Body of pancreas (tissue), 4 donors: ENCODE measurements around the gene SEMA6D. TPM values are rescaled to one million over a fixed set of nuclear protein-coding genes. Genes with fewer than 3 reads are reported as not detected.
A peak's percentile ranks its signal among the peaks of the same experiment; 100 is the strongest.

Source experiments
- ATAC-seq: fragments of 150-250 bp; one replicate; pipeline ENCODE4 v1.9.1; 2016
- DNase-seq, 4 donors: peaks; one replicate each; pipeline ENCODE4 v3.0.0-alpha.2; 2019
- H3K27ac ChIP-seq, 4 donors: fragments of 200-600 bp; sonication (generic); 1 replicate in 3 of 4; 2 replicates in 1 of 4; pipeline versions ENCODE4 v1.5.1 to v1.6.1; 2016 to 2019; ENCODE audit warnings: mild to moderate bottlenecking in 1 of 4, mixed read lengths in 1 of 4, moderate library complexity in 1 of 4
- H3K27me3 ChIP-seq, 2 donors: fragments of 200-600 bp; sonication (generic); one replicate each; pipeline ENCODE4 v1.6.0; 2016; ENCODE audit warnings: mild to moderate bottlenecking in 1 of 2
- H3K36me3 ChIP-seq, 2 donors: fragments of 200-600 bp; sonication (generic); replicated peaks in 1 of 2; 2 replicates each; pipeline ENCODE4 v1.5.1; 2016; ENCODE audit warnings: low read depth in 2 of 2; ENCODE audit not compliant: insufficient read depth in 1 of 2
- H3K4me1 ChIP-seq: fragments of 200-600 bp; sonication (generic); one replicate; pipeline ENCODE4 v1.6.0; 2016
- H3K4me3 ChIP-seq, 2 donors: fragments of 200-600 bp; sonication (generic); 1 replicate in 1 of 2; 2 replicates in 1 of 2; pipeline ENCODE4 v1.5.1; 2016 to 2019
- H3K9me3 ChIP-seq, 3 donors: fragments of 200-600 bp; sonication (generic); 1 replicate in 2 of 3; 2 replicates in 1 of 3; pipeline ENCODE4 v1.5.1; 2016
- POLR2A ChIP-seq, 3 donors: fragments of 450-650 bp; IDR thresholded peaks; one replicate each; pipeline ENCODE4 v1.6.1; 2016; ENCODE audit warnings: antibody characterized with exemption in 3 of 3, mild to moderate bottlenecking in 2 of 3
- WGBS, 2 donors: methylation state at CpG; one replicate each; pipeline ENCODE4 v1.1.5; 2017; 5-methylcytosine and 5-hydroxymethylcytosine counted together
- intact Hi-C: fragments of 100-400 bp; cut with DNase I; formaldehyde crosslinking; loops from one replicate; pipeline ENCODE4 v1.15.1; 2023
- total RNA-seq, 2 donors: library from RNA; depleted of rRNA; stranded (reverse); fragments of >200 nt; gene quantifications; one replicate each; pipeline ENCODE4 v1.1.0, GENCODE V29; 2016
- TF ChIP-seq, protein P1 (sequence below), 7 experiments: fragments of 450-650 bp in 4 of 7; fragments of 200-600 bp in 3 of 7; sonication (generic) in 3 of 7; IDR thresholded peaks; one replicate each; pipeline ENCODE4 v1.5.1; 2016 to 2019; ENCODE audit warnings: antibody characterized with exemption in 7 of 7

SEMA6D gene, protein sequence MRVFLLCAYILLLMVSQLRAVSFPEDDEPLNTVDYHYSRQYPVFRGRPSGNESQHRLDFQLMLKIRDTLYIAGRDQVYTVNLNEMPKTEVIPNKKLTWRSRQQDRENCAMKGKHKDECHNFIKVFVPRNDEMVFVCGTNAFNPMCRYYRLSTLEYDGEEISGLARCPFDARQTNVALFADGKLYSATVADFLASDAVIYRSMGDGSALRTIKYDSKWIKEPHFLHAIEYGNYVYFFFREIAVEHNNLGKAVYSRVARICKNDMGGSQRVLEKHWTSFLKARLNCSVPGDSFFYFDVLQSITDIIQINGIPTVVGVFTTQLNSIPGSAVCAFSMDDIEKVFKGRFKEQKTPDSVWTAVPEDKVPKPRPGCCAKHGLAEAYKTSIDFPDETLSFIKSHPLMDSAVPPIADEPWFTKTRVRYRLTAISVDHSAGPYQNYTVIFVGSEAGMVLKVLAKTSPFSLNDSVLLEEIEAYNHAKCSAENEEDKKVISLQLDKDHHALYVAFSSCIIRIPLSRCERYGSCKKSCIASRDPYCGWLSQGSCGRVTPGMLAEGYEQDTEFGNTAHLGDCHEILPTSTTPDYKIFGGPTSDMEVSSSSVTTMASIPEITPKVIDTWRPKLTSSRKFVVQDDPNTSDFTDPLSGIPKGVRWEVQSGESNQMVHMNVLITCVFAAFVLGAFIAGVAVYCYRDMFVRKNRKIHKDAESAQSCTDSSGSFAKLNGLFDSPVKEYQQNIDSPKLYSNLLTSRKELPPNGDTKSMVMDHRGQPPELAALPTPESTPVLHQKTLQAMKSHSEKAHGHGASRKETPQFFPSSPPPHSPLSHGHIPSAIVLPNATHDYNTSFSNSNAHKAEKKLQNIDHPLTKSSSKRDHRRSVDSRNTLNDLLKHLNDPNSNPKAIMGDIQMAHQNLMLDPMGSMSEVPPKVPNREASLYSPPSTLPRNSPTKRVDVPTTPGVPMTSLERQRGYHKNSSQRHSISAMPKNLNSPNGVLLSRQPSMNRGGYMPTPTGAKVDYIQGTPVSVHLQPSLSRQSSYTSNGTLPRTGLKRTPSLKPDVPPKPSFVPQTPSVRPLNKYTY
- 10 to 100 TPM; 13.5 to 18.2 TPM for total RNA-seq

DNA sequence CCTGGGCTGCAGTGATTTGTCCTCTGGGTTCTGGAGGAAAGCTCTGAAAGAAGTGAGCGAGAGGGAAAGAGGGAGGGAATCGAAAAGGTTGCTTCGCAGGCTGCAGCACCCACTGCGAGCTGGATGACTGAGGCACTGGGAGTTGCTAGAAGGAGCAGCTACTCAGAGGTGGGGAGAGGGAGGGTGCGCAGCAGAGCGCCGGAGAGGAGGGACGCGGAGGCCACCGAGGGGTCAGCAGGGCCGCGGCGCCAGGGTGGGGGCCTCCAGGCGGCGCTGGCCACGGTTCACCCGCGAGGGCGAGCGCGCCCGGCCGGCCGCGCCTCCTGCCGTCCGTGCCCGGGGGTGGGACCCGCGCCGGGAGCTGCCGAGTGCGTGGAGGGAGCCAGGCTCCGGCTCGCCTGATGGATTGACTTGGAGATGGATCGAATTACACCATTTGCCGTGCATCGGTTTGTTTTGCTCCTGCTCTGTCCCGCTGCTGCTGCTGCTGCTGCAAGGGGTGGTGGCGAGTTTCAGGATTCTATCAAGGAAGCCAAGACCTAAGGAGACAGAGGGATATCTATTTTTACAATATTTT lies at the start of gene SEMA6D:
Gene SEMA6D (plus strand): TSS at position 470 of the 577 bp plus-strand sequence. CDS start 42,294 bp downstream, outside the sequence.
- Histone ChIP-seq H3K36me3 (no peaks in the 10 kb centered on the region), H3K9me3 (no peaks in the 10 kb centered on the region), H3K4me1 (peaks cover 42% of the 10 kb centered on the region), H3K27me3 (no peaks in the 10 kb centered on the region), H3K27ac (peak within 1 kb of the TSS; percentile 47 to 80 (median 68)), H3K4me3 (peak within 1 kb of the TSS; percentile 78 to 82)
- ATAC-seq = peak; percentile 83
- intact Hi-C loops = no loop called here
- DNase-seq = peak; percentile 77 to 89 (median 80)
- TF ChIP-seq POLR2A (IDR thresholded peaks at IDR 0.05) = peak in 2 of 3 donors; percentile 37 to 48
- TF ChIP-seq, protein P1, sequence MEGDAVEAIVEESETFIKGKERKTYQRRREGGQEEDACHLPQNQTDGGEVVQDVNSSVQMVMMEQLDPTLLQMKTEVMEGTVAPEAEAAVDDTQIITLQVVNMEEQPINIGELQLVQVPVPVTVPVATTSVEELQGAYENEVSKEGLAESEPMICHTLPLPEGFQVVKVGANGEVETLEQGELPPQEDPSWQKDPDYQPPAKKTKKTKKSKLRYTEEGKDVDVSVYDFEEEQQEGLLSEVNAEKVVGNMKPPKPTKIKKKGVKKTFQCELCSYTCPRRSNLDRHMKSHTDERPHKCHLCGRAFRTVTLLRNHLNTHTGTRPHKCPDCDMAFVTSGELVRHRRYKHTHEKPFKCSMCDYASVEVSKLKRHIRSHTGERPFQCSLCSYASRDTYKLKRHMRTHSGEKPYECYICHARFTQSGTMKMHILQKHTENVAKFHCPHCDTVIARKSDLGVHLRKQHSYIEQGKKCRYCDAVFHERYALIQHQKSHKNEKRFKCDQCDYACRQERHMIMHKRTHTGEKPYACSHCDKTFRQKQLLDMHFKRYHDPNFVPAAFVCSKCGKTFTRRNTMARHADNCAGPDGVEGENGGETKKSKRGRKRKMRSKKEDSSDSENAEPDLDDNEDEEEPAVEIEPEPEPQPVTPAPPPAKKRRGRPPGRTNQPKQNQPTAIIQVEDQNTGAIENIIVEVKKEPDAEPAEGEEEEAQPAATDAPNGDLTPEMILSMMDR (IDR thresholded peaks at IDR 0.05) = peak in 5 of 7 experiments; percentile 30 to 76 (median 43)
- WGBS, 2 donors = 0 to 1% methylated on average over 18 to 37 of the region's 40 CpGs

DNA sequence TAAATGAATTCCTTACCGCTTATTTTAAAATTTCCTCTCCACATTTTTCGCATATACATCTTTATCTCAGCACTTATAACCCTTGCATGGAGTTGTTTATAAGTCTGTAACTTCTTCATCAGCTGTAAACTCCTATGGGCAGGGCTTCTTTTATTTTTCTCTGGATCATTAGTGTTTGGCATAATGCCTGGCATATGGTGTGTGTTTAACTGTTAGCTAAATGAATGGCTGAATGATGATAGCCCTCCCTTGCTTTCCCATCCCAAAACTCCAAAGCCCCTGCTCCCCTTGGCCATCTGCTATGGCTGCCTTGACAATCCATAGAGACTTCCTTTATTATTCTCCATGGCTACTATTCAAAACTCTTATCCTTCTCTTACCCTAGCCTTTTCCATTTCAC lies 48.1 kb upstream of the SEMA6D start:
- H3K9me3 ChIP-seq = no peaks in the 10 kb centered on the region
- no peaks in the 10 kb centered on the region for H3K27me3 ChIP-seq
- H3K27ac ChIP-seq = no peak overlapping the region
- H3K36me3 ChIP-seq = no peaks in the 10 kb centered on the region
- ATAC-seq (no peak), DNase-seq (no peak)
- intact Hi-C loops = no loop called here
- 91 to 93% methylated on average over 2 of the region's 2 CpGs for WGBS, 2 donors
- no peak overlapping the region for H3K4me3 ChIP-seq
- no peaks in the 10 kb centered on the region for H3K4me1 ChIP-seq
- TF ChIP-seq, protein P1 (IDR thresholded peaks at IDR 0.05) = no peak
- TF ChIP-seq POLR2A (IDR thresholded peaks at IDR 0.05) = no peak

DNA sequence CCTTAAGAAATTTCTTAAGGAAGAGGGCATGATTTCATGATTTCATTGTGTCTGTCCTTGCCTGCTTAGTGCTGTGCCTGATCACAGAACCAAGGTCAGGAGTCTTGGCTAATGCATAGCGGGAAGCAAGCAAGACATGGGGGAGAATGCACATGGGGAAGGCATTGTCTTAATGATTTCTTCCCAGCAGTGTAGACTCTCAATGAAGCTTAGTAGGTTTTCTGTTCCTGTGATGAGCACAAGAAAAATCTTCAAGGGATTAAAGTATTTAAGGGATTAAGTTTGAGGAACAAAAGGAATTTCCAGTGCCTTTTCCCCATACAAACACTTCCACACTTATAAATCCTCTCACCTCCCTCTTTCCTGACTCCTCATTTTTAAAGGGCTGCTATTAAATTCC lies 46.9 kb upstream of the SEMA6D start:
- Histone ChIP-seq H3K4me3 (no peak overlapping the region), H3K27me3 (no peaks in the 10 kb centered on the region), H3K9me3 (no peaks in the 10 kb centered on the region), H3K27ac (no peak overlapping the region), H3K4me1 (no peaks in the 10 kb centered on the region), H3K36me3 (no peaks in the 10 kb centered on the region)
- ATAC-seq (no peak), DNase-seq (no peak)
- intact Hi-C loops = no loop called here
- 96 to 100% methylated on average over 1 of the region's 1 CpG for WGBS, 2 donors
- TF ChIP-seq, protein P1 (IDR thresholded peaks at IDR 0.05) = no peak
- no peak for TF ChIP-seq POLR2A (IDR thresholded peaks at IDR 0.05)

DNA sequence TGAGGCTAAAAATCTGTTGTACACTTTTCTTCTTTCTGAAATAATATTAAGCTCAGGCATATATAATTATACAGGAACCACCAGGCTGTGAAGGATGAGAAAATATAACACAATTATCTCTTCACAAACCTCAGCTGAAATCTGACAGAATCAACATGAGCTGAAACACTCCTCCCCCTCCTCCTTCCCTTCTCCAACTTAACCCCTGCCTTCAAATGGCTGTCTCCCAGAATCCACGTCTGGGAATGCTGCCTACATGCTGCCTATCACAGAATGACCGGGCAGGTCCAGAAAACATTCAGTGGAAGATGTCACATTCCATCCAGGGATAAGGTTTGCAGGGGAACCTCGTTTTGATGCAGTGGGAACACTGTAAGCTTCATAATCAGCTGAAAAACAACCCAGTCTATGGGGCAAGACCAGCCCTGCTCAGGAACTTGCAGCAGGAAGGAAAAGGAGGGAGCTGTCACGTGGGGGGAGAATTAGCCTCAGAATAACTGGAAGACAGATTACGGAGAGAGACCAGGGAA lies 44.0 kb upstream of the SEMA6D start:
- TF ChIP-seq, protein P1 (IDR thresholded peaks at IDR 0.05) = no peak
- no peak for TF ChIP-seq POLR2A (IDR thresholded peaks at IDR 0.05)
- no peak for ATAC-seq
- H3K4me3 ChIP-seq = no peak overlapping the region
- H3K4me1 ChIP-seq = no peaks in the 10 kb centered on the region
- no peak for DNase-seq
- intact Hi-C loops = no loop called here
- no peaks in the 10 kb centered on the region for H3K9me3 ChIP-seq
- no peaks in the 10 kb centered on the region for H3K36me3 ChIP-seq
- 28 to 46% methylated on average over 5 of the region's 5 CpGs for WGBS, 2 donors
- no peak overlapping the region for H3K27ac ChIP-seq
- H3K27me3 ChIP-seq = no peaks in the 10 kb centered on the region
